ENCODE results near the gene LAMA5.

Gene LAMA5

DNA sequence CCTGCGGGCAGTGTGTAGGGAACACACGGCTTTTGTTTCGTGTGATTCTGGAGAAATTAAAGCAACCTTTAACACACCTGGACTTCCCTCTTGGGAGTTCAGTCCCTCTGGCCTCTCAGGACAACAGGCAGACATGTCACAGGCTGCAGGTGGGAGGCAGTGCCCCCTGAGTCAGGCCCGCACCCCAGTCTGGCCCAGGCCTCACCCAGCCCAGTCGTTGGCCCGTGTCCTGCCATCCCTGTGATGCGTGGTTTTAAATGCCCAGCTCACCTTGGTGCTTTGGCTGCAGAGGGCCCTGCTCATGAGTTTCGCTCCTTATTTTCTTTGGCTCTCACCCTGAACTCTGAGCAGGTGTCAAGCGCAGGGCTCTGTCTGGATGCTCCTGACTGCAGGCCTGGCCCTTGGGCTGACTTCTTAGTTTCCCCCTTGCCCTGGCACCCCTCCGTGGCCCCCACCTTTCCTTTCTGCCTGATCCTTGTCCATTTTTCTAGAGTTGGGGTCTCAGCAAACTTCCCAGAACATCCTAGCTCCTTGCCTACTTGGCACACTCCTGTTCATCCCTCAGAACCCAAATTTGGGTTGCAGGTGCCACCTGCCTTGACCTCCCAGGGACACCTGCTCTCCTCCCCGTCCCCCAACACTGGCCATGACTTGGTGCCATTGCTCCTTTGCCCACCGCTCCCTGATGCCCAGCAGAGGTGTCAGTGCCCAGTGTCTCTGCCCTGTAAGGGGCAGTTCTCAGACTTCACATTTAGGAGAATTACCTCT is 42.2 kb upstream of the LAMA5 start:
- Histone ChIP-seq H3K9ac (ENCODE audit: low read length) (no peak overlapping the region), H3K36me3 (ENCODE audit: control insufficient read depth, insufficient read depth, low read length, severe bottlenecking) (no peaks in the 10 kb centered on the region), H3K27me3 (replicated peaks; ENCODE audit: control insufficient read depth, insufficient read depth, low read length) (peaks cover 15% of the 10 kb centered on the region), H3K4me1 (ENCODE audit: control insufficient read depth, insufficient read depth, low read length) (peaks cover 9% of the 10 kb centered on the region), H3K4me3 (ENCODE audit: low read length) (no peak overlapping the region), H3K9me3 (ENCODE audit: control insufficient read depth, low read length) (no peaks in the 10 kb centered on the region)
- no peak for DNase-seq (ENCODE audit: low read depth)

GRCh38 chr20:62408640-62409039 is 41.5 kb upstream of the LAMA5 start:
- no peak for DNase-seq (ENCODE audit: low read depth)
- Histone ChIP-seq H3K4me3 (ENCODE audit: low read length) (no peak overlapping the region), H3K9ac (ENCODE audit: low read length) (no peak overlapping the region), H3K9me3 (ENCODE audit: control insufficient read depth, low read length) (no peaks in the 10 kb centered on the region), H3K27me3 (replicated peaks; ENCODE audit: control insufficient read depth, insufficient read depth, low read length) (peaks cover 15% of the 10 kb centered on the region), H3K4me1 (ENCODE audit: control insufficient read depth, insufficient read depth, low read length) (peaks cover 9% of the 10 kb centered on the region), H3K36me3 (ENCODE audit: control insufficient read depth, insufficient read depth, low read length, severe bottlenecking) (no peaks in the 10 kb centered on the region)

DNA sequence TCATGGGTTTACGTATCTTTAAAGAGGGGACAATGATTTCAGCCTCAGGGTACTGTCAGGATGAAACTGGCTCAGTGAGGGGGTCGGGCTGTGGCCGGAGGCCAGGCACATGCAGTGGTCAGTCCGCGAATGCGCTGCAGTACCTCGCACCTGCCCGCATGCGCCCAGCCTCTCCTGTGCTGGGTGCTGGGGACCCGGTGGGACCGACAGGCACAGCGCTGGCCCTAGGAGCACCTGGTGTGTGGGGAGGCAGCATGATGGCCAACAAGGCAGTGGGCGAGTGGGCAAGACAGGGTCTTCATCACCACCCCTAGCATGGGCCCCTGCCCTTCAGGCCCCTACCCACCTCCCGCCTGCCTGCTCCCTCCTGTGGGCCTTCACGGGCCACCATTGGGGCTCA is 40.9 kb upstream of the LAMA5 start:
- Histone ChIP-seq H3K9me3 (ENCODE audit: control insufficient read depth, low read length) (no peaks in the 10 kb centered on the region), H3K27me3 (replicated peaks; ENCODE audit: control insufficient read depth, insufficient read depth, low read length) (peaks cover 15% of the 10 kb centered on the region), H3K9ac (ENCODE audit: low read length) (no peak overlapping the region), H3K4me1 (ENCODE audit: control insufficient read depth, insufficient read depth, low read length) (peaks cover 9% of the 10 kb centered on the region), H3K4me3 (ENCODE audit: low read length) (no peak overlapping the region), H3K36me3 (ENCODE audit: control insufficient read depth, insufficient read depth, low read length, severe bottlenecking) (no peaks in the 10 kb centered on the region)
- no peak for DNase-seq (ENCODE audit: low read depth)

DNA sequence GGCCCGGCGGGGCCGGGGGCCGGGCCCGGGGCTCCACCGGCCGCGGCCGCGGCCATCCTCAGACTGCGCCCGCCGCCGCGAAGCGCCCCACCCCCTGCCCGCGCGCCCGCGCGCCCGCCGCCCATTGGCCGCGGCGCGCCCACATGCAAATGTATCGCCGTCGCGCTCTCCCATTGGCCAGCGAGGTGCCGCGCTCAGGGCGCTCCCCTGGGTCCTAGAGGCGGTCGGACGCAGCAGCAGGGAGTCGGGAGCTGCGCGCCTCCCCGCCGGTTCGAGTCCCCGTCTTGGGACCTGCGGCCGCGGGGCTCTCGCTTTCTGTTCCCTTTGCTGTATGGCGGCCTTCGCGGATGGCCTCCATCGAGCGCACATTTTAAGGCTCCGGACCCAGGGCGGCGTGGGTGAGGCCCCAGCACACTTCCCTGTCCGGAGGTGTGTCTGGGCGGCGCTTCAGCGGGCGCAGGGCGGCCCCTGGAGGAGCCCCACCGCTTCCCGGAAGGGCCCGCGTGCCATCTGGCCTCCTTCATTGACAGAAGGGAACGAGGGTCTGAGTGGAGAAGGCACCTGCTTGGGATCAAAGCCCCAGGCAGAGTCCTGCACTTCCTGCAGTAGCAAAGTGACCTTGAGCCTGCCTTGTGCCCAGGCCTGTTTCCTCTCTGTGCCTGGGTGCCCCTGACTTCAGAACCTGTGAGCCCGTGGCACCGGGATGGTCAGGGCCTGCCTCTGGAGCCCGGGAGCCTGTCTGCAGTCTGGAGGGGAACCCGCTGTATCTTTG is 40.3 kb upstream of the LAMA5 start, which contains the start of gene CABLES2:
CABLES2 (minus strand) TSS at position 65 of the 772 bp plus-strand sequence; CDS start at position 56, 9 bp downstream.
- H3K9ac ChIP-seq (ENCODE audit: low read length): peak within 1 kb of the TSS; percentile 83
- peaks cover 14% of the 10 kb centered on the region for H3K27me3 ChIP-seq (replicated peaks; ENCODE audit: control insufficient read depth, insufficient read depth, low read length)

DNA sequence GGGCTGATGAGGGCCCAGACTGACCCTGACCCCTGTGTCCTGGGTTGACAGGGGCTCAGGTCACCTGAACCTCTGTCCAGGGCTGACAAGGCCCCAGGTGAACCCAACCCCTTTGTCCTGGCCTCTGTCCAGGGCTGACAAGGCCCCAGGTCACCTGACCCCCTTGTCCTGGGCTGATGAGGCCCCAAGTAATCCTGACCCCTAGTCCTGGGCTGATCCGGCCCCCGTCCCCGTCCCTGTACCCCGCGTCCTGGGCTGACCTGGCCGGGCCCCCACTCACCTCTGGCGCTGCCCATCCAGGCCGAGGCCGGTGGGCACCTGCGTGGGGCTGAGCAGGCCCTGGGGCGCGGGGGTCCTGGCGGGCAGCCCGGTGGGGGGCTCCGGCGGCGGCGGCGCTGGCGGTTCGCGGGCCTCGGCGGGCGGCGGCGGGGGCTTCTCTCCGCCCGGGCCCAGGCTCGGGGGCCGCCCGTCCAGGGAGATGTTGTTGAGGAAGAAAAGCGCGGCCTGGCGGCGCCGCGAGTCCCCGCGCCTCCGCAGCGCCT is 39.6 kb upstream of the LAMA5 start:
- DNase-seq (ENCODE audit: low read depth): peak; percentile 10
- H3K9ac ChIP-seq (ENCODE audit: low read length): peak overlapping the region; percentile 83
- H3K4me1 ChIP-seq (ENCODE audit: control insufficient read depth, insufficient read depth, low read length): peaks cover 9% of the 10 kb centered on the region
- H3K36me3 ChIP-seq (ENCODE audit: control insufficient read depth, insufficient read depth, low read length, severe bottlenecking): no peaks in the 10 kb centered on the region
- H3K9me3 ChIP-seq (ENCODE audit: control insufficient read depth, low read length): no peaks in the 10 kb centered on the region
- H3K4me3 ChIP-seq (ENCODE audit: low read length): peak overlapping the region; percentile 80
- peaks cover 7% of the 10 kb centered on the region for H3K27me3 ChIP-seq (replicated peaks; ENCODE audit: control insufficient read depth, insufficient read depth, low read length)

More for the DNA sequence above, 40.3 kb upstream of the LAMA5 start, which contains the start of gene CABLES2:
- Histone ChIP-seq H3K4me1 (ENCODE audit: control insufficient read depth, insufficient read depth, low read length) (peaks cover 9% of the 10 kb centered on the region), H3K4me3 (ENCODE audit: low read length) (peak within 1 kb of the TSS; percentile 80), H3K9me3 (ENCODE audit: control insufficient read depth, low read length) (no peaks in the 10 kb centered on the region), H3K36me3 (ENCODE audit: control insufficient read depth, insufficient read depth, low read length, severe bottlenecking) (no peaks in the 10 kb centered on the region)
- peak; percentile 98 for DNase-seq (ENCODE audit: low read depth)

DNA sequence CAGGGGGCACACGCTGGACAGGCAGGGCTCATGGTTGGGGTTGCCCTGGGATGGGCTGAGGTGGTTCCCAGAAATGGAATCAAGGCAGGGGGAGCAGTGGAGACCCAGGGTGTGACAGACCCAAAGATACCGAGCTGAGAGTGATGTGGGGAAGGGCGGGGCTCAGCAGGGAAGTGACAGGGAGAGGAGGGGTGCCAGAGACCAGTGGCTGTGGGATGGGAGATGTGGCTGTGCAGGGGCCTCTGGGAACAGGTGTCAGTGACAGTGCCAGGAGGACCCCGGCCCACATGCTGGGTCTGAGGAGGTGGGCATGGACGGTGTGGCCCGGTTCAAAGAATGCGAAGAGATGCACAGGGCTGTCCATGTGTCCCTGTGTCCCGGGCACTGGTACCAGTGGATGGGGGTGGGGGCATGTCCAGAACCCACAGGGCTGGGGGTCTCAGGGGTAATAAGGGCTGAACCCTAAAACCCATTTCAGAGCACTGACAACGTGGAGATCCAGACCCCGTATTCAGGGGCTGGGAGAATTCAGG is 38.9 kb upstream of the LAMA5 start:
- Histone ChIP-seq H3K27me3 (replicated peaks; ENCODE audit: control insufficient read depth, insufficient read depth, low read length) (peaks cover 6% of the 10 kb centered on the region), H3K4me3 (ENCODE audit: low read length) (peak overlapping the region; percentile 80), H3K9ac (ENCODE audit: low read length) (peak overlapping the region; percentile 83), H3K9me3 (ENCODE audit: control insufficient read depth, low read length) (no peaks in the 10 kb centered on the region), H3K4me1 (ENCODE audit: control insufficient read depth, insufficient read depth, low read length) (peaks cover 9% of the 10 kb centered on the region), H3K36me3 (ENCODE audit: control insufficient read depth, insufficient read depth, low read length, severe bottlenecking) (no peaks in the 10 kb centered on the region)
- DNase-seq (ENCODE audit: low read depth): no peak

- Histone ChIP-seq H3K4me1 (ENCODE audit: control insufficient read depth, insufficient read depth, low read length) (peaks cover 9% of the 10 kb centered on the region), H3K36me3 (ENCODE audit: control insufficient read depth, insufficient read depth, low read length, severe bottlenecking) (no peaks in the 10 kb centered on the region), H3K27me3 (replicated peaks; ENCODE audit: control insufficient read depth, insufficient read depth, low read length) (peaks cover 6% of the 10 kb centered on the region), H3K9me3 (ENCODE audit: control insufficient read depth, low read length) (no peaks in the 10 kb centered on the region), H3K9ac (ENCODE audit: low read length) (no peak overlapping the region), H3K4me3 (ENCODE audit: low read length) (no peak overlapping the region)
- peak; percentile 69 for DNase-seq (ENCODE audit: low read depth)
Measured at GRCh38 chr20:62405108-62405980, 38.2 kb upstream of the LAMA5 start.

DNA sequence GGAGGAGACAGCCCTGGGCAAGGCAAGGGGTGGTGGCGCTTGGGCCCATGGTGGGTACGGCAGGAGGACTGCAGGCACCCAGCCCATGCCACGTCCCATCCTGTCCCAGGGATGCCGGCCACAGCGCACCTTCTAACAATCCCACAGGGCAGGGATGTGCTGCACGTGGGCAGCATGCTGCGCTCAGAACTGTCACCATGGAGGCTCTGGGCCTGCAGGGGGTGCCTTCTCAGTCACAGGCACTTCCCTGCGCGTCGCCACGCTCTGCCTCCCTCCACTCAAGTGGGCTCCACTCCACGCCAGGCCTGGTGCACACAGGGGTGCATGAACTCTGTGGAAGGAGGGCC is 37.6 kb upstream of the LAMA5 start:
- H3K9me3 ChIP-seq (ENCODE audit: control insufficient read depth, low read length): no peaks in the 10 kb centered on the region
- H3K36me3 ChIP-seq (ENCODE audit: control insufficient read depth, insufficient read depth, low read length, severe bottlenecking): no peaks in the 10 kb centered on the region
- no peak overlapping the region for H3K4me3 ChIP-seq (ENCODE audit: low read length)
- H3K9ac ChIP-seq (ENCODE audit: low read length): no peak overlapping the region
- peaks cover 9% of the 10 kb centered on the region for H3K4me1 ChIP-seq (ENCODE audit: control insufficient read depth, insufficient read depth, low read length)
- no peak for DNase-seq (ENCODE audit: low read depth)
- peaks cover 6% of the 10 kb centered on the region for H3K27me3 ChIP-seq (replicated peaks; ENCODE audit: control insufficient read depth, insufficient read depth, low read length)

GRCh38 chr20:62404112-62404665 is 37.1 kb upstream of the LAMA5 start:
- Histone ChIP-seq H3K4me3 (ENCODE audit: low read length) (no peak overlapping the region), H3K36me3 (ENCODE audit: control insufficient read depth, insufficient read depth, low read length, severe bottlenecking) (no peaks in the 10 kb centered on the region), H3K9ac (ENCODE audit: low read length) (no peak overlapping the region), H3K27me3 (replicated peaks; ENCODE audit: control insufficient read depth, insufficient read depth, low read length) (peaks cover 6% of the 10 kb centered on the region), H3K9me3 (ENCODE audit: control insufficient read depth, low read length) (no peaks in the 10 kb centered on the region), H3K4me1 (ENCODE audit: control insufficient read depth, insufficient read depth, low read length) (peaks cover 9% of the 10 kb centered on the region)
- no peak for DNase-seq (ENCODE audit: low read depth)

DNA sequence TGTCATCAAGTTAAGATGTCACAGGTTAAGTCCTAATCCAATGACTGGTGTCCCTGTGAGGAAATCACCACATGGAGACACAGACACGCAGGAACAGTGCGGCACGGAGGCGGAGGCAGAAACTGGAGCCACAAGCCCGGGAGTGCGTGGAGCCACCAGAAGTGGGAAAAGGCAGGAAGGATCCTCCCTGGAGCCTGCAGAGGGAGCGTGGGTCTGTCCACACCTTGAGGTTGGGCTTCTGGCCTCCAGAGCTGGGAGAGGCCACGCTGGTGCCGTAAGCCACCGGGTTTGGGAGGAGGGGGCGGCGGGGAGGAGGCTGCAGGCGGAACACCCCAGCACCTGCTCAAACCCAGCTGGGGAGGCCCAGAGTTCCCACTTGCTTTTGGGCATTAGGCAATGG is 36.2 kb upstream of the LAMA5 start:
- H3K9me3 ChIP-seq (ENCODE audit: control insufficient read depth, low read length): no peaks in the 10 kb centered on the region
- H3K9ac ChIP-seq (ENCODE audit: low read length): no peak overlapping the region
- H3K36me3 ChIP-seq (ENCODE audit: control insufficient read depth, insufficient read depth, low read length, severe bottlenecking): no peaks in the 10 kb centered on the region
- DNase-seq (ENCODE audit: low read depth): no peak
- H3K27me3 ChIP-seq (replicated peaks; ENCODE audit: control insufficient read depth, insufficient read depth, low read length): peaks cover 6% of the 10 kb centered on the region
- H3K4me3 ChIP-seq (ENCODE audit: low read length): no peak overlapping the region
- H3K4me1 ChIP-seq (ENCODE audit: control insufficient read depth, insufficient read depth, low read length): peaks cover 9% of the 10 kb centered on the region
